H1 (cell line): ENCODE data around the gene TMEM116. TPM values are rescaled to one million over a fixed set of nuclear protein-coding genes. Genes with fewer than 3 reads are reported as not detected.

Experiments used
- CTCF ChIA-PET: fragments of 300-600 bp; sonication (Branson Sonifier 250); formaldehyde crosslinking; loops from one replicate; lab custom pipeline; 2021; ENCODE audit not compliant: partially characterized antibody; lab: Charles Lee
- POLR2A ChIA-PET: fragments of 300-600 bp; sonication (Branson Sonifier 250); formaldehyde crosslinking; loops from one replicate; lab custom pipeline; 2021; ENCODE audit warnings: inconsistent platforms; ENCODE audit not compliant: partially characterized antibody; lab: Charles Lee
- DNase-seq, 2 experiments: peaks; one replicate each; pipeline versions ENCODE4 v3.0.0 to v3.0.0-alpha.2; 2010 to 2022; ENCODE audit warnings: low spot score in 2 of 2, low read depth in 1 of 2, mixed read lengths in 1 of 2
- FAIRE-seq: peaks from 2 replicates; lab custom pipeline; 2011; peaks lifted over from hg19 to GRCh38; lab: Jason Lieb, UNC
- H2AFZ ChIP-seq: 2 replicates; pipeline ENCODE4 v1.8.1; 2012; ENCODE audit warnings: low read length, inconsistent platforms
- H2AK5ac ChIP-seq: 2 replicates; pipeline ENCODE4 v1.6.1; 2013; ENCODE audit warnings: low read depth, low read length
- H2BK120ac ChIP-seq: replicated peaks from 2 replicates; pipeline ENCODE3; 2013; ENCODE audit warnings: low read depth, low read length, inconsistent platforms
- H2BK12ac ChIP-seq: 2 replicates; pipeline ENCODE4 v1.6.1; 2013; ENCODE audit warnings: low read depth, low read length
- H2BK15ac ChIP-seq: 2 replicates; pipeline ENCODE4 v1.6.1; 2013; ENCODE audit warnings: low read length
- H2BK20ac ChIP-seq: 2 replicates; pipeline ENCODE4 v1.6.1; 2013; ENCODE audit warnings: low read length
- H2BK5ac ChIP-seq: 2 replicates; pipeline ENCODE4 v1.6.1; 2013; ENCODE audit warnings: low read depth, low read length
- H3K14ac ChIP-seq: 2 replicates; pipeline ENCODE4 v1.6.1; 2013; ENCODE audit warnings: inconsistent platforms; ENCODE audit not compliant: insufficient read length
- H3K18ac ChIP-seq: 2 replicates; pipeline ENCODE4 v1.6.1; 2013; ENCODE audit warnings: low read length; ENCODE audit errors: extremely low read depth
- H3K23ac ChIP-seq: 2 replicates; pipeline ENCODE4 v1.6.1; 2013; ENCODE audit warnings: inconsistent platforms; ENCODE audit not compliant: insufficient read length
- H3K23me2 ChIP-seq: 2 replicates; pipeline ENCODE4 v1.6.1; 2013; ENCODE audit warnings: low read depth, low read length
- H3K27ac ChIP-seq: 2 replicates; pipeline ENCODE4 v1.6.1; 2011; ENCODE audit warnings: low read depth, low read length, inconsistent platforms
- H3K27me3 ChIP-seq, 4 experiments: replicated peaks in 1 of 4; 1 replicate in 1 of 4; 2 replicates in 3 of 4; pipeline versions ENCODE4 v1.6.1 to v1.8.1; 2011 to 2013; ENCODE audit warnings: low read length in 3 of 4, mild to moderate bottlenecking in 3 of 4, inconsistent platforms in 2 of 4, mixed read lengths in 2 of 4, moderate library complexity in 1 of 4; ENCODE audit not compliant: control insufficient read depth in 3 of 4, insufficient read depth in 3 of 4; ENCODE audit errors: extremely low read depth in 1 of 4
- H3K36me3 ChIP-seq, 4 experiments: 2 replicates each; pipeline versions ENCODE4 v1.6.1 to v1.8.1; 2011 to 2013; ENCODE audit warnings: mild to moderate bottlenecking in 4 of 4, low read length in 3 of 4, moderate library complexity in 2 of 4, control low read depth in 1 of 4, inconsistent platforms in 1 of 4; ENCODE audit not compliant: insufficient read depth in 4 of 4, control insufficient read depth in 2 of 4
- H3K4ac ChIP-seq: replicated peaks from 2 replicates; pipeline ENCODE3; 2013; ENCODE audit warnings: low read length, low read depth, mixed read lengths, inconsistent platforms; ENCODE audit not compliant: insufficient read length
- H3K4me1 ChIP-seq, 4 experiments: replicated peaks in 1 of 4; 1 replicate in 1 of 4; 2 replicates in 3 of 4; pipeline versions ENCODE4 v1.6.1 to v1.8.1; 2011 to 2013; ENCODE audit warnings: low read length in 3 of 4, inconsistent platforms in 2 of 4, mixed read lengths in 1 of 4; ENCODE audit not compliant: insufficient read depth in 4 of 4, control insufficient read depth in 3 of 4
- H3K4me2 ChIP-seq, 2 experiments: 2 replicates each; pipeline versions ENCODE4 v1.6.1 to v1.8.1; 2011 to 2013; ENCODE audit warnings: low read depth in 2 of 2, low read length in 2 of 2, control low read depth in 1 of 2, inconsistent platforms in 1 of 2, mild to moderate bottlenecking in 1 of 2; ENCODE audit not compliant: insufficient read depth in 1 of 2
- H3K4me3 ChIP-seq, 4 experiments: fragments of 200-600, 300-600 bp in 1 of 4; sonication (generic), shearing (Covaris generic), sonication (Bioruptor Twin) in 1 of 4; 2 replicates each; pipeline versions ENCODE4 v1.5.1 to v1.8.1; 2011 to 2016; ENCODE audit warnings: low read length in 4 of 4, low read depth in 3 of 4, control low read depth in 2 of 4, inconsistent platforms in 2 of 4, mild to moderate bottlenecking in 2 of 4, mixed read lengths in 1 of 4, moderate library complexity in 1 of 4; ENCODE audit not compliant: insufficient read depth in 2 of 4; ENCODE audit errors: extremely low read depth in 1 of 4
- H3K56ac ChIP-seq: replicated peaks from 2 replicates; pipeline ENCODE3; 2013; ENCODE audit warnings: low read depth, mild to moderate bottlenecking, mixed read lengths, low read length, inconsistent platforms; ENCODE audit not compliant: insufficient read length
- H3K79me1 ChIP-seq: 2 replicates; pipeline ENCODE4 v1.6.1; 2013; ENCODE audit warnings: low read depth, low read length, control low read depth
- H3K79me2 ChIP-seq, 2 experiments: 2 replicates each; pipeline versions ENCODE4 v1.6.1 to v1.8.1; 2012 to 2013; ENCODE audit warnings: low read length in 2 of 2, mild to moderate bottlenecking in 2 of 2, inconsistent platforms in 1 of 2; ENCODE audit not compliant: insufficient read depth in 2 of 2, control insufficient read depth in 1 of 2
- H3K9ac ChIP-seq, 4 experiments: replicated peaks in 1 of 4; 1 replicate in 1 of 4; 2 replicates in 3 of 4; pipeline versions ENCODE4 v1.6.1 to v1.8.1; 2011 to 2013; ENCODE audit warnings: low read depth in 3 of 4, low read length in 3 of 4, control low read depth in 2 of 4, mild to moderate bottlenecking in 2 of 4, moderate library complexity in 2 of 4, inconsistent platforms in 1 of 4; ENCODE audit errors: extremely low read depth in 1 of 4
- H3K9me3 ChIP-seq, 2 experiments: 2 replicates each; pipeline versions ENCODE4 v1.6.1 to v1.8.1; 2012 to 2013; ENCODE audit warnings: mild to moderate bottlenecking in 2 of 2, moderate library complexity in 2 of 2, control low read depth in 1 of 2, inconsistent platforms in 1 of 2, low read depth in 1 of 2, low read length in 1 of 2, mixed read lengths in 1 of 2; ENCODE audit not compliant: insufficient read depth in 2 of 2
- H4K20me1 ChIP-seq, 2 experiments: replicated peaks in 1 of 2; 2 replicates each; pipeline versions ENCODE3 to v1.8.1; 2011 to 2013; ENCODE audit warnings: inconsistent platforms in 2 of 2, low read length in 2 of 2, mild to moderate bottlenecking in 1 of 2; ENCODE audit not compliant: insufficient read depth in 2 of 2, control insufficient read depth in 1 of 2
- H4K5ac ChIP-seq: 2 replicates; pipeline ENCODE4 v1.6.1; 2013; ENCODE audit warnings: low read length, low read depth, mixed read lengths, inconsistent platforms; ENCODE audit not compliant: insufficient read length
- H4K8ac ChIP-seq: 2 replicates; pipeline ENCODE4 v1.8.0; 2013; ENCODE audit warnings: mild to moderate bottlenecking, moderate library complexity, low read length, inconsistent platforms; ENCODE audit not compliant: insufficient read depth; ENCODE audit errors: extremely low read depth
- H4K91ac ChIP-seq: replicated peaks from 2 replicates; pipeline ENCODE3; 2013; ENCODE audit warnings: low read length, mixed read lengths, inconsistent platforms; ENCODE audit not compliant: insufficient read length
- CTCF ChIP-seq, 3 experiments: IDR thresholded peaks; 1 replicate in 2 of 3; 2 replicates in 1 of 3; pipeline versions ENCODE4 v1.5.1 to v1.6.1; 2011; ENCODE audit warnings: low read length in 3 of 3, mild to moderate bottlenecking in 3 of 3, inconsistent platforms in 2 of 3, low read depth in 1 of 3, moderate library complexity in 1 of 3; ENCODE audit not compliant: insufficient read depth in 1 of 3; ENCODE audit errors: control extremely low read depth in 1 of 3
- KDM5A ChIP-seq: fragments of 200-600 bp; IDR thresholded peaks from 2 replicates; pipeline ENCODE4 v1.7.1; 2012; ENCODE audit warnings: mild to moderate bottlenecking, low read length, inconsistent platforms, mixed read lengths
- NRF1 ChIP-seq: IDR thresholded peaks from 2 replicates; pipeline ENCODE4 v1.6.1; 2011; ENCODE audit warnings: mild to moderate bottlenecking, low read depth, low read length, improper control_type of control experiment
- PHF8 ChIP-seq: fragments of 200-600 bp; sonication (generic); conservative IDR thresholded peaks from 2 replicates; pipeline ENCODE4 v1.7.1; 2012; ENCODE audit warnings: low read depth, mild to moderate bottlenecking, inconsistent platforms, low read length, moderate library complexity
- RFX5 ChIP-seq: IDR thresholded peaks from 2 replicates; pipeline ENCODE4 v1.6.1; 2011; ENCODE audit warnings: low read depth, low read length, improper control_type of control experiment, borderline replicate concordance
- RNF2 ChIP-seq: fragments of 200-900, 300-1000 bp; sonication (generic); IDR thresholded peaks from 2 replicates; pipeline ENCODE4 v1.7.1; 2016; ENCODE audit warnings: borderline replicate concordance, low read depth, mild to moderate bottlenecking, antibody characterized with exemption, low read length; ENCODE audit not compliant: poor library complexity, severe bottlenecking; ENCODE audit errors: missing control alignments
- SIX5 ChIP-seq: IDR thresholded peaks from 2 replicates; pipeline ENCODE4 v1.6.1; 2011; ENCODE audit warnings: mild to moderate bottlenecking, low read depth, low read length
- USF2 ChIP-seq: IDR thresholded peaks from 2 replicates; pipeline ENCODE4 v1.6.1; 2011; ENCODE audit warnings: low read length, improper control_type of control experiment
- WGBS, 2 experiments: shearing (Covaris generic) in 1 of 2; methylation state at CpG; one replicate each; pipeline versions ENCODE4 v1.1.6 to v1.1.7; 2013 to 2015; ENCODE audit warnings: low lambda C conversion rate in 2 of 2, mixed read lengths in 2 of 2, inconsistent platforms in 1 of 2, low coverage in 1 of 2, missing lambda C conversion rate in 1 of 2; ENCODE audit not compliant: insufficient replicate concordance in 2 of 2, insufficient coverage in 1 of 2, insufficient read length in 1 of 2; ENCODE audit errors: extremely low coverage in 1 of 2, missing lambda C conversion rate in 1 of 2; 5-methylcytosine and 5-hydroxymethylcytosine counted together
- polyA plus RNA-seq, 7 experiments: library from polyadenylated mRNA; depleted of rRNA in 3 of 7; stranded (reverse) in 5 of 7; unstranded in 2 of 7; fragments of >200 nt in 5 of 7; fragments of 200-250 nt in 2 of 7; gene quantifications; 1 replicate in 5 of 7; 2 replicates in 1 of 7; 4 replicates in 1 of 7; pipeline versions ENCODE4 v1.2.1 to v1.2.3, GENCODE V29; 2011 to 2013; ENCODE audit warnings: missing spikeins in 2 of 7, mixed read lengths in 2 of 7
- total RNA-seq: library from RNA; stranded (reverse); fragmentation: NEBNext Ultra II Directional; extraction: Animal tissue kit (Norgen Biotek cat#: 25700); gene quantifications from 2 replicates; pipeline ENCODE4 v1.2.1, GENCODE V29; 2021

TMEM116 gene
- total and polyA plus RNA-seq, 2 of the 8 experiments (the other 6 are each of a cell fraction or from before 2014, with no cell fraction given), result 8.1 to 25.2 TPM

GRCh38 chr12:112018571-112019237, 5.7 kb upstream of the TMEM116 start:
- peaks cover 10 to 70% (median 44%) of the 10 kb centered on the region in 4 experiments for H3K36me3 ChIP-seq
- no peak overlapping the region for H3K14ac ChIP-seq
- CTCF ChIA-PET, result interaction anchor here (1.0 kb wide), 1 partner anchor 15 kb away, joined by 4 read pairs; no protein-coding TSS in a partner anchor
- DNase-seq (no peak), FAIRE-seq (no peak)
- peaks cover 26% of the 10 kb centered on the region for H3K79me1 ChIP-seq
- no peaks in the 10 kb centered on the region for H3K27me3 ChIP-seq
- H2BK20ac ChIP-seq, result no peak overlapping the region
- H2AK5ac ChIP-seq, result no peak overlapping the region
- WGBS, 2 experiments, result 97% methylated on average over 2 of the region's 2 CpGs; no CpG with 5 or more reads in 1 of the 2 experiments
- no peak overlapping the region for H2AFZ ChIP-seq
- no peak overlapping the region for H3K4me2 ChIP-seq
- H2BK12ac ChIP-seq, result no peak overlapping the region
- peaks cover 22 to 23% of the 10 kb centered on the region in 2 experiments for H4K20me1 ChIP-seq
- H3K79me2 ChIP-seq, result peaks cover 20 to 81% of the 10 kb centered on the region in 2 experiments
- no peak overlapping the region for H2BK15ac ChIP-seq
- no peak overlapping the region; the same call in 1 of the 2 replicates for H3K27ac ChIP-seq
- no peaks in the 10 kb centered on the region for H3K9me3 ChIP-seq
- H2BK120ac ChIP-seq, result no peak overlapping the region
- H4K5ac ChIP-seq, result no peak overlapping the region
- H3K4ac ChIP-seq, result no peak overlapping the region
- H4K91ac ChIP-seq, result no peak overlapping the region
- H2BK5ac ChIP-seq, result no peak overlapping the region
- peaks cover 2% of the 10 kb centered on the region for H3K23me2 ChIP-seq
- H3K56ac ChIP-seq, result no peak overlapping the region
- no peak overlapping the region for H3K9ac ChIP-seq
- no peak overlapping the region for H3K18ac ChIP-seq
- H3K4me1 ChIP-seq, result peaks cover 0 to 4% (median 4%) of the 10 kb centered on the region in 4 experiments; a peak in 4 of 7 replicates
- H4K8ac ChIP-seq, result no peak overlapping the region
- no peak overlapping the region for H3K4me3 ChIP-seq
- POLR2A ChIA-PET, result interaction anchor here (1.2 to 1.8 kb wide), 4 partner anchors 10 to 149 kb away, joined by 3 to 4 read pairs (median 4); no protein-coding TSS in a partner anchor
- H3K23ac ChIP-seq, result no peak overlapping the region
- TF ChIP-seq RNF2 (no peak), PHF8 (no peak), CTCF (IDR thresholded peaks at IDR 0.05; ENCODE audit: control extremely low read depth in 1 of 3, insufficient read depth in 1 of 3, low read depth in 1 of 3, low read length in 3 of 3) (no peak), USF2 (no peak), NRF1 (no peak), RFX5 (no peak), SIX5 (no peak), KDM5A (no peak)
